IPS-18c (cell line): ENCODE data around the gene RRAGC.
A peak's percentile ranks its signal among the peaks of the same experiment; 100 is the strongest.
"Not testable (repeated sequence)": the region's sequence is repeated elsewhere in the genome, so short reads cannot be mapped to it uniquely, and the experiment has no call there.

Source experiments
- H3K4me3 ChIP-seq: 2 replicates; pipeline ENCODE4 v1.7.0; 2013; ENCODE audit warnings: low read depth, mild to moderate bottlenecking, low read length, moderate library complexity; ENCODE audit not compliant: insufficient read depth
- H3K9me3 ChIP-seq: one replicate; pipeline ENCODE4 v1.6.1; 2013; ENCODE audit warnings: mild to moderate bottlenecking, low read length, moderate library complexity; ENCODE audit not compliant: control insufficient read depth, insufficient read depth

The RRAGC gene

GRCh38 chr1:38827318-38827717, 32.3 kb downstream of the RRAGC start:
- Histone ChIP-seq H3K4me3 (no peak overlapping the region), H3K9me3 (no peaks in the 10 kb centered on the region)

- H3K4me3 ChIP-seq = no peak overlapping the region
- no peaks in the 10 kb centered on the region for H3K9me3 ChIP-seq
These were observed 32.7 kb downstream of the RRAGC start for GRCh38 chr1:38826886-38827285.

GRCh38 chr1:38826262-38826661, 33.3 kb downstream of the RRAGC start:
- Histone ChIP-seq H3K4me3 (no peak overlapping the region), H3K9me3 (no peaks in the 10 kb centered on the region)

- H3K9me3 ChIP-seq = peaks cover 9% of the 10 kb centered on the region
- H3K4me3 ChIP-seq = no peak overlapping the region
These were observed 38.7 kb downstream of the RRAGC start for GRCh38 chr1:38820860-38821259.

- no peak overlapping the region for H3K4me3 ChIP-seq
- peaks cover 9% of the 10 kb centered on the region for H3K9me3 ChIP-seq
These were observed 40.1 kb downstream of the RRAGC start for GRCh38 chr1:38819516-38819915.

GRCh38 chr1:38819040-38819439, 40.5 kb downstream of the RRAGC start:
- Histone ChIP-seq H3K9me3 (peaks cover 9% of the 10 kb centered on the region), H3K4me3 (peak overlapping the region; percentile 73)

GRCh38 chr1:38818175-38818976, 41.2 kb downstream of the RRAGC start:
- Histone ChIP-seq H3K4me3 (peak overlapping the region; percentile 73), H3K9me3 (peaks cover 9% of the 10 kb centered on the region)

- Histone ChIP-seq H3K4me3 (peak overlapping the region; percentile 73), H3K9me3 (peaks cover 9% of the 10 kb centered on the region)
These were observed 42.1 kb downstream of the RRAGC start for GRCh38 chr1:38817267-38818174.

- Histone ChIP-seq H3K4me3 (peak overlapping the region; percentile 12; the same call in 1 of the 2 replicates), H3K9me3 (peaks cover 9% of the 10 kb centered on the region)
These were observed 43.5 kb downstream of the RRAGC start for GRCh38 chr1:38815903-38816627.

GRCh38 chr1:38814984-38815464, 44.5 kb downstream of the RRAGC start:
- no peak overlapping the region for H3K4me3 ChIP-seq
- H3K9me3 ChIP-seq = peaks cover 9% of the 10 kb centered on the region

GRCh38 chr1:38814444-38814983, 45.1 kb downstream of the RRAGC start:
- Histone ChIP-seq H3K9me3 (peaks cover 9% of the 10 kb centered on the region), H3K4me3 (no peak overlapping the region)

- peaks cover 9% of the 10 kb centered on the region for H3K9me3 ChIP-seq
- H3K4me3 ChIP-seq = no peak overlapping the region
These were observed 46.6 kb downstream of the RRAGC start for GRCh38 chr1:38812981-38813380.

- not testable (repeated sequence) for H3K4me3 ChIP-seq, H3K9me3 ChIP-seq
These were observed 48.1 kb downstream of the RRAGC start for GRCh38 chr1:38811466-38811865.

GRCh38 chr1:38806090-38806489, 53.5 kb downstream of the RRAGC start:
- Histone ChIP-seq H3K4me3 (no peak overlapping the region), H3K9me3 (no peaks in the 10 kb centered on the region)

GRCh38 chr1:38805036-38805435, 54.5 kb downstream of the RRAGC start:
- no peaks in the 10 kb centered on the region for H3K9me3 ChIP-seq
- 0 out of 2 replicates have a peak overlapping the region, but pooled peaks have one; percentile 6 for H3K4me3 ChIP-seq

- H3K4me3 ChIP-seq = peak overlapping the region; percentile 6; the same call in 1 of the 2 replicates
These were observed 55.3 kb downstream of the RRAGC start for GRCh38 chr1:38804062-38804886.

More at GRCh38 chr1:38804062-38804886, 55.3 kb downstream of the RRAGC start:
- no peaks in the 10 kb centered on the region for H3K9me3 ChIP-seq
